HG02642 (cell line): Measurements from ENCODE around the gene RAX.

Experiments
- ATAC-seq: cut with Tn5 transposase; IDR thresholded peaks from one replicate; pipeline ENCODE4 v1.9.1; 2021; ENCODE audit warnings: mild to moderate bottlenecking; ENCODE audit not compliant: unreplicated experiment, poor library complexity

RAX gene

GRCh38 chr18:59272891-59273758 is at the start of gene RAX:
Gene RAX, minus strand, starts transcription at chr18:59273454. Its CDS starts 248 bp downstream, at chr18:59273206.
- ATAC-seq: peak; percentile 41

GRCh38 chr18:59318460-59319050 is 45.3 kb upstream of the RAX start, which contains the start of gene CPLX4:
Gene CPLX4, minus strand, starts transcription at chr18:59318649. Its CDS starts 187 bp downstream, at chr18:59318462.
- ATAC-seq: no peak

GRCh38 chr18:59311631-59312030 is 38.4 kb upstream of the RAX start:
- no peak for ATAC-seq

- no peak for ATAC-seq
Measured at GRCh38 chr18:59308938-59309260, 35.6 kb upstream of the RAX start.

- ATAC-seq: peak; percentile 88
Measured at GRCh38 chr18:59308248-59308937, 35.1 kb upstream of the RAX start.

- ATAC-seq: no peak
Measured at GRCh38 chr18:59306640-59307039, 33.4 kb upstream of the RAX start.

- no peak for ATAC-seq
Measured at GRCh38 chr18:59305295-59305694, 32.0 kb upstream of the RAX start.

- ATAC-seq: no peak
Measured at GRCh38 chr18:59303656-59304195, 30.5 kb upstream of the RAX start.

GRCh38 chr18:59303006-59303405 is 29.8 kb upstream of the RAX start:
- no peak for ATAC-seq

- no peak for ATAC-seq
Measured at GRCh38 chr18:59301929-59302328, 28.7 kb upstream of the RAX start.

GRCh38 chr18:59300676-59301285 is 27.5 kb upstream of the RAX start:
- no peak for ATAC-seq

- ATAC-seq: no peak
Measured at GRCh38 chr18:59298871-59299270, 25.6 kb upstream of the RAX start.

GRCh38 chr18:59293317-59293716 is 20.1 kb upstream of the RAX start:
- ATAC-seq: no peak

- ATAC-seq: no peak
Measured at GRCh38 chr18:59286341-59286740, 13.1 kb upstream of the RAX start.

- no peak for ATAC-seq
Measured at GRCh38 chr18:59282341-59282740, 9.1 kb upstream of the RAX start.

- ATAC-seq: no peak
Measured at GRCh38 chr18:59279722-59280121, 6.5 kb upstream of the RAX start.

GRCh38 chr18:59279193-59279592 is 5.9 kb upstream of the RAX start:
- no peak for ATAC-seq

GRCh38 chr18:59278793-59279192 is 5.5 kb upstream of the RAX start:
- ATAC-seq: no peak

GRCh38 chr18:59276047-59276446 is 2.8 kb upstream of the RAX start:
- no peak for ATAC-seq

GRCh38 chr18:59275406-59275949 is 2.2 kb upstream of the RAX start:
- no peak for ATAC-seq
